ENCODE measurements around the gene NCOA7.
"Not testable (repeated sequence)": the region's sequence is repeated elsewhere in the genome, so short reads cannot be mapped to it uniquely, and the experiment has no call there.

Gene NCOA7

DNA sequence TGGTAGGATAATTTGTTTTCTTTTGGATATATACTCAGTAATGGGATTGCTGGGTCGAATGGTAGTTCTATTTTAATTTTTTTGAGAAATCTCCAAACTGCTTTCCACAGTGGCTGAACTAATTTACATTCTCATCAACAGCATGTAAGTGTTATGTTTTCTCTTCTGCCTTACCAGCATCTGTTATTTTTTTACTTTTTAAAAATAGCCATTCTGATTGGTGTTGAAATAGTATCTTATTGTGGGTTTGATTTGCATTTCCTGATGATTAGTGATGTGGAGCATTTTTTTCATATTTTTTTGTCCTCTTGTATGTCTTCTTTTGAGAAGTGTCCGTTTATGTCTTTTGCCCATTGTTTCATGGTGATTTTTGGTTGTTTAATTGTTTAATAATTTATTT lies 177.7 kb downstream of the NCOA7 start:
- DNase-seq (ENCODE audit: extremely low read depth, insufficient read length), result no peak
- no peak for TF ChIP-seq CTCF (IDR thresholded peaks at IDR 0.05; ENCODE audit: insufficient read depth, low read length, poor library complexity, severe bottlenecking)
- no peak overlapping the region for H3K4me3 ChIP-seq (replicated peaks; ENCODE audit: low read depth, low read length)
- no peaks in the 10 kb centered on the region for H3K36me3 ChIP-seq (ENCODE audit: control insufficient read depth, insufficient read depth, low read length)
- no peaks in the 10 kb centered on the region for H3K27me3 ChIP-seq (replicated peaks; ENCODE audit: control insufficient read depth, insufficient read depth, low read length)

GRCh38 chr6:125970760-125971159 lies 180.0 kb downstream of the NCOA7 start:
- Histone ChIP-seq H3K36me3 (ENCODE audit: control insufficient read depth, insufficient read depth, low read length) (no peaks in the 10 kb centered on the region), H3K4me3 (replicated peaks; ENCODE audit: low read depth, low read length) (no peak overlapping the region), H3K27me3 (replicated peaks; ENCODE audit: control insufficient read depth, insufficient read depth, low read length) (no peaks in the 10 kb centered on the region)
- no peak for TF ChIP-seq CTCF (IDR thresholded peaks at IDR 0.05; ENCODE audit: insufficient read depth, low read length, poor library complexity, severe bottlenecking)
- DNase-seq (ENCODE audit: extremely low read depth, insufficient read length), result no peak

DNA sequence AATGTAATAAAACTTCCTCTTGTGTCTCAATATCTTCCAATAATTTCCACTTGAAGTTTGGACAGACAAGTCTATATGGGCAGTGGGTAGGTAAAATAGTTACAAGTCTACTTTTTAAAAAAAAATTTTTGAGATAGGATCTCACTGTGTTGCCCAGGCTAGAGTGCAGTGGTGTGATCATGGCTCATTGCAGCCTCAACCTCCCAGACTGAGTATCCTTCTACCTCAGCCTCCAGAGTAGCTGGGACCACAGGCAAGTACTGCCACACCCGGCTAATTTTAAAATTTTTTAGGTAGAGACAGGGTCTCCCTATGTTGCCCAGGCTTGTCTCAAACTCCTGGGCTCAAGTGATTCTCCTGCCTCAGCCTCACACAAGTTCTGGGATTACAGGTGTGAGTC lies 181.7 kb downstream of the NCOA7 start:
- H3K36me3 ChIP-seq (ENCODE audit: control insufficient read depth, insufficient read depth, low read length), result not testable (repeated sequence)

DNA sequence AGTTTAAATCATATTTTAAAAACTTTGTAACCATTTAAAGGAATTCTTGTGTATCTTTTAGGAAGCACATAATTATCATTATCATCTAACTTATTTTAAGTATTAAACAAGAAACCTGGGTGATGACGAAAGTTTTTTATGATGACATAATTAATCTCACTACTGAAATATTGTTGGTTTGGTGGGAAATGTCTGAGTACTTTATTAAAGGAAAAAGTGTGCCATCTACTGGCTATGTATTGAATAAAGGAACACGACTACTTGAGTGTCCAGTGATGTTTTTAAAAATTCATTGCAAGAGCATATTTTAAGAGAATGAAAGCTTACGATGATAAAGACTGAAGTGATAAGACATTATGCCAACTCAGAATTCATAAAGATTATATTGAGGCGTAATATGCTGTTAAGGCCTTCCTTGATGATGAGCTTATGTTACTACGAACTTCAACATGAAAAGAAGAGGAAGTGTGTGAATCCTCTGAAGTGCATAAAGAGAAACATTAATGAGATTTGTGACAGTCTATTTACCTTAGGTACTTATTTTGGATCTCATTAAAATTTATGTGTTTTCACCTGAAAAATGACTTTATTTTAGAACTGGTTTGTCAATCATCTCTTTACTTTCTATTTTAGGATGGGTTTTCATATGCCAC lies 183.6 kb downstream of the NCOA7 start:
- no peak for DNase-seq (ENCODE audit: extremely low read depth, insufficient read length)
- no peaks in the 10 kb centered on the region for H3K27me3 ChIP-seq (replicated peaks; ENCODE audit: control insufficient read depth, insufficient read depth, low read length)
- no peak overlapping the region for H3K4me3 ChIP-seq (replicated peaks; ENCODE audit: low read depth, low read length)
- H3K36me3 ChIP-seq (ENCODE audit: control insufficient read depth, insufficient read depth, low read length), result no peaks in the 10 kb centered on the region
- peak; percentile 37 for TF ChIP-seq CTCF (IDR thresholded peaks at IDR 0.05; ENCODE audit: insufficient read depth, low read length, poor library complexity, severe bottlenecking)

More for the DNA sequence above, 181.7 kb downstream of the NCOA7 start:
- not testable (repeated sequence) for H3K4me3 ChIP-seq (replicated peaks; ENCODE audit: low read depth, low read length); H3K27me3 ChIP-seq (replicated peaks; ENCODE audit: control insufficient read depth, insufficient read depth, low read length); DNase-seq (ENCODE audit: extremely low read depth, insufficient read length)

GRCh38 chr6:125979101-125979500 lies 188.3 kb downstream of the NCOA7 start:
- H3K4me3 ChIP-seq (replicated peaks; ENCODE audit: low read depth, low read length), result no peak overlapping the region
- no peak for TF ChIP-seq CTCF (IDR thresholded peaks at IDR 0.05; ENCODE audit: insufficient read depth, low read length, poor library complexity, severe bottlenecking)
- H3K27me3 ChIP-seq (replicated peaks; ENCODE audit: control insufficient read depth, insufficient read depth, low read length), result no peaks in the 10 kb centered on the region
- no peak for DNase-seq (ENCODE audit: extremely low read depth, insufficient read length)
- no peaks in the 10 kb centered on the region; the same call in 1 of the 2 replicates for H3K36me3 ChIP-seq (ENCODE audit: control insufficient read depth, insufficient read depth, low read length)
